ENCODE measurements around the gene ROBO1. TPM values are rescaled to one million over a fixed set of nuclear protein-coding genes. Genes with fewer than 3 reads are reported as not detected.

Gene ROBO1
- total and polyA plus RNA-seq, 2 of the 13 experiments (the other 11 are each of a cell fraction or from before 2014, with no cell fraction given) = 52.2 to 71.0 TPM

- no peaks in the 10 kb centered on the region for H3K9me3 ChIP-seq (ENCODE audit: low read length)
- no peaks in the 10 kb centered on the region for H4K20me1 ChIP-seq (ENCODE audit: insufficient read depth, low read length)
- FAIRE-seq (no peak), DNase-seq (ENCODE audit: low spot score) (no peak), ATAC-seq (no peak)
- CTCF ChIA-PET (ENCODE audit: low intra/inter-chr PET ratio, low total read pairs) = no interaction called here
- POLR2A ChIA-PET = no interaction called here
- BruUV-seq (replicated peaks) = no TSS peak
- intact Hi-C loops (cut with micrococcal nuclease; ENCODE audit: unreplicated experiment) = no loop called here
- H3K36me3 ChIP-seq (replicated peaks in 1 of 2; ENCODE audit: control insufficient read depth in 1 of 2, insufficient read depth in 2 of 2, low read length in 2 of 2) = no peaks in the 10 kb centered on the region
- H3K79me2 ChIP-seq (ENCODE audit: insufficient read depth, low read length) = no peaks in the 10 kb centered on the region
- TF ChIP-seq KDM2A (CRISPR knock-in tag; IDR thresholded peaks at IDR 0.05; ENCODE audit: borderline replicate concordance, low read depth) (no peak), MAFK (conservative IDR thresholded peaks at IDR 0.05 in 1 of 2, IDR thresholded peaks at IDR 0.05 in 1 of 2; ENCODE audit: low read length in 2 of 2) (peak; percentile 88 to 96), PLSCR1 (CRISPR knock-in tag; IDR thresholded peaks at IDR 0.05; ENCODE audit: borderline replicate concordance) (no peak), PPARG (CRISPR knock-in tag; conservative IDR thresholded peaks at IDR 0.05) (no peak), MAFF (IDR thresholded peaks at IDR 0.05; ENCODE audit: low read depth, low read length) (peak; percentile 93)
- TF ChIP-seq, protein P1, sequence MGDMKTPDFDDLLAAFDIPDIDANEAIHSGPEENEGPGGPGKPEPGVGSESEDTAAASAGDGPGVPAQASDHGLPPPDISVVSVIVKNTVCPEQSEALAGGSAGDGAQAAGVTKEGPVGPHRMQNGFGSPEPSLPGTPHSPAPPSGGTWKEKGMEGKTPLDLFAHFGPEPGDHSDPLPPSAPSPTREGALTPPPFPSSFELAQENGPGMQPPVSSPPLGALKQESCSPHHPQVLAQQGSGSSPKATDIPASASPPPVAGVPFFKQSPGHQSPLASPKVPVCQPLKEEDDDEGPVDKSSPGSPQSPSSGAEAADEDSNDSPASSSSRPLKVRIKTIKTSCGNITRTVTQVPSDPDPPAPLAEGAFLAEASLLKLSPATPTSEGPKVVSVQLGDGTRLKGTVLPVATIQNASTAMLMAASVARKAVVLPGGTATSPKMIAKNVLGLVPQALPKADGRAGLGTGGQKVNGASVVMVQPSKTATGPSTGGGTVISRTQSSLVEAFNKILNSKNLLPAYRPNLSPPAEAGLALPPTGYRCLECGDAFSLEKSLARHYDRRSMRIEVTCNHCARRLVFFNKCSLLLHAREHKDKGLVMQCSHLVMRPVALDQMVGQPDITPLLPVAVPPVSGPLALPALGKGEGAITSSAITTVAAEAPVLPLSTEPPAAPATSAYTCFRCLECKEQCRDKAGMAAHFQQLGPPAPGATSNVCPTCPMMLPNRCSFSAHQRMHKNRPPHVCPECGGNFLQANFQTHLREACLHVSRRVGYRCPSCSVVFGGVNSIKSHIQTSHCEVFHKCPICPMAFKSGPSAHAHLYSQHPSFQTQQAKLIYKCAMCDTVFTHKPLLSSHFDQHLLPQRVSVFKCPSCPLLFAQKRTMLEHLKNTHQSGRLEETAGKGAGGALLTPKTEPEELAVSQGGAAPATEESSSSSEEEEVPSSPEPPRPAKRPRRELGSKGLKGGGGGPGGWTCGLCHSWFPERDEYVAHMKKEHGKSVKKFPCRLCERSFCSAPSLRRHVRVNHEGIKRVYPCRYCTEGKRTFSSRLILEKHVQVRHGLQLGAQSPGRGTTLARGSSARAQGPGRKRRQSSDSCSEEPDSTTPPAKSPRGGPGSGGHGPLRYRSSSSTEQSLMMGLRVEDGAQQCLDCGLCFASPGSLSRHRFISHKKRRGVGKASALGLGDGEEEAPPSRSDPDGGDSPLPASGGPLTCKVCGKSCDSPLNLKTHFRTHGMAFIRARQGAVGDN (CRISPR knock-in tag; IDR thresholded peaks at IDR 0.05) = no peak
- no peaks in the 10 kb centered on the region for H3K4me1 ChIP-seq (ENCODE audit: insufficient read depth, low read length)
- no peak overlapping the region for H3K27ac ChIP-seq (ENCODE audit: extremely low read length, insufficient read depth, low read length)
- 0% methylated on average over 2 of the region's 2 CpGs for WGBS (ENCODE audit: low lambda C conversion rate)
- no peak overlapping the region for H3K9ac ChIP-seq (ENCODE audit: insufficient read depth, low read depth, low read length)
- no peak overlapping the region for H2AFZ ChIP-seq (ENCODE audit: low read length)
- H3K4me3 ChIP-seq (replicated peaks in 1 of 3; ENCODE audit: insufficient read depth in 1 of 3, low read depth in 2 of 3, low read length in 3 of 3) = no peak overlapping the region
- H3K4me2 ChIP-seq (ENCODE audit: low read depth, low read length) = no peak overlapping the region
- no peaks in the 10 kb centered on the region; a peak in 1 of 5 replicates for H3K27me3 ChIP-seq (ENCODE audit: control insufficient read depth in 1 of 2, insufficient read depth in 2 of 2, low read length in 2 of 2)
- in situ Hi-C loops (cut with HindIII; ENCODE audit: extremely low pct_ligation_motif_present, low pct_unique_long_range_greater_than_20kb) = no loop called here
These were observed 658.0 kb downstream of the ROBO1 start for GRCh38 chr3:79109754-79110153.
